Omental fat pad (tissue), 4 donors: ENCODE data around the gene TAOK1. TPM values are rescaled to one million over a fixed set of nuclear protein-coding genes. Genes with fewer than 3 reads are reported as not detected.

Source experiments
- ATAC-seq: fragments of 150-250 bp; one replicate; pipeline ENCODE4 v1.9.1; 2016; ENCODE audit warnings: mild to moderate bottlenecking, moderate library complexity; ENCODE audit not compliant: low FRiP score
- DNase-seq: peaks from one replicate; pipeline ENCODE4 v3.0.0-alpha.2; 2019; ENCODE audit warnings: low spot score
- total RNA-seq, 4 donors: library from RNA; depleted of rRNA; stranded (reverse); fragments of >200 nt; gene quantifications; one replicate each; pipeline ENCODE4 v1.1.0, GENCODE V29; 2016
- TF ChIP-seq, protein P1 (sequence below), 3 donors: fragments of 450-650 bp; IDR thresholded peaks; one replicate each; pipeline ENCODE4 v1.5.1; 2016 to 2017; ENCODE audit warnings: antibody characterized with exemption in 3 of 3, mild to moderate bottlenecking in 3 of 3, moderate library complexity in 2 of 3

TAOK1 gene
- total RNA-seq, 4 donors from 2014 or later: 60.3 to 84.2 (median 64.3) TPM

DNA sequence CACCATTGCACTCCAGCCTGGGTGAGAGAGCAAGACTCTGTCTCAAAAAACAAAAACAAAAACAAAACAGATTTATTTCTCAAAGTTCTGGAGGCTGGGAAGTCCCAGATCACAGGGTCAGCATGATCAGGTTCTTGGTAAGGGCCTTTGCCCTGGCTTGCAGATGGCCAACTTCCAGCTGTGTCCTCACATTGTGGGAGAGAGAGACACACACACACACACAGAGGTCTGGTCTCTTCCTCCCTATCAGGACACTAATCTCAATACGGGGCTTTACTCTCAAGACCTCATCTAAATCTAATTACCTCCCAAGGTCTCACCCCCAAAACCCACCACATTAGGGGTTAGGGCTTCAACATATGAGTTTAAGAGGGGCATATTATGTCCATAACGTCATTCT is 26.4 kb upstream of the TAOK1 start:
- DNase-seq (no peak), ATAC-seq (no peak)
- TF ChIP-seq, protein P1, sequence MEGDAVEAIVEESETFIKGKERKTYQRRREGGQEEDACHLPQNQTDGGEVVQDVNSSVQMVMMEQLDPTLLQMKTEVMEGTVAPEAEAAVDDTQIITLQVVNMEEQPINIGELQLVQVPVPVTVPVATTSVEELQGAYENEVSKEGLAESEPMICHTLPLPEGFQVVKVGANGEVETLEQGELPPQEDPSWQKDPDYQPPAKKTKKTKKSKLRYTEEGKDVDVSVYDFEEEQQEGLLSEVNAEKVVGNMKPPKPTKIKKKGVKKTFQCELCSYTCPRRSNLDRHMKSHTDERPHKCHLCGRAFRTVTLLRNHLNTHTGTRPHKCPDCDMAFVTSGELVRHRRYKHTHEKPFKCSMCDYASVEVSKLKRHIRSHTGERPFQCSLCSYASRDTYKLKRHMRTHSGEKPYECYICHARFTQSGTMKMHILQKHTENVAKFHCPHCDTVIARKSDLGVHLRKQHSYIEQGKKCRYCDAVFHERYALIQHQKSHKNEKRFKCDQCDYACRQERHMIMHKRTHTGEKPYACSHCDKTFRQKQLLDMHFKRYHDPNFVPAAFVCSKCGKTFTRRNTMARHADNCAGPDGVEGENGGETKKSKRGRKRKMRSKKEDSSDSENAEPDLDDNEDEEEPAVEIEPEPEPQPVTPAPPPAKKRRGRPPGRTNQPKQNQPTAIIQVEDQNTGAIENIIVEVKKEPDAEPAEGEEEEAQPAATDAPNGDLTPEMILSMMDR (IDR thresholded peaks at IDR 0.05): no peak

DNA sequence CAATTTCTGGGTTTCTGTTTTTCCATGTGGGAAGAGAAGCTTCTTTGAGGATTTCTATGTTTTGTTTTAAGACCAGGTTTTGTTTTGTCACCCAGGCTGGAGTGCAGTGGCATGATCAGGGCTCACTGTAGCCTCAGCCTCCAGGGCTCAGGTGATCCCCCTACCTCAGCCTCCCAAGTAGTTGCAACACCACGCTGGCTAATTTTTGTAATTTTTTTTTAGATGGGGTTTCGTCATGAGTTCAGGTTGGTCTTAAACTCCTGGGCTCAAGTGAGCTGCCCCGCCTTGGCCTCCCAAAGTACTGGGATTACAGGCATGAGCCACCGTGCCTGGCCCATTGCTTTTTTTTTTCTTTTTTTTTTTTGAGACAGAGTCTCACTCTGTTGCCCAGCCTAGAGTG is 25.5 kb upstream of the TAOK1 start:
- ATAC-seq: no peak
- DNase-seq: no peak
- TF ChIP-seq, protein P1 (IDR thresholded peaks at IDR 0.05): no peak

DNA sequence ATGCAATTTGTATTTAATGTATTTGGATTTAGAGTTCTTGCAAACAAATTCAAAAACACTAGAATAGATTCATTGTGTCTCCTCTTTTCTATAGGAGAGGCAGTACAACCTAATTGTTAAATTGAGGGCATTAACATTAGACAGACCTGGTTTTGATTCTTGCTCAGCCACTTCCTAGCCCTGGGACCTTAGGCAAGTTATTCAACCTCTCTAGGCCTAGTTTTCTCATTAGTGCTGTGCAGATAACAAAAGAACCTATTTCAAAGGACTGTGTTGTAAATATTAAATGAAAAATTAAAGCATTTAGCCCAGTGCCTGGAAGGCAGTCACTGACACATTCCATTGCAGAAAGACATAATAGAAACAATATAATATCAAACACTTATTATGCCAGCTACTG is 22.0 kb upstream of the TAOK1 start:
- DNase-seq (no peak), ATAC-seq (no peak)
- TF ChIP-seq, protein P1 (IDR thresholded peaks at IDR 0.05): no peak

DNA sequence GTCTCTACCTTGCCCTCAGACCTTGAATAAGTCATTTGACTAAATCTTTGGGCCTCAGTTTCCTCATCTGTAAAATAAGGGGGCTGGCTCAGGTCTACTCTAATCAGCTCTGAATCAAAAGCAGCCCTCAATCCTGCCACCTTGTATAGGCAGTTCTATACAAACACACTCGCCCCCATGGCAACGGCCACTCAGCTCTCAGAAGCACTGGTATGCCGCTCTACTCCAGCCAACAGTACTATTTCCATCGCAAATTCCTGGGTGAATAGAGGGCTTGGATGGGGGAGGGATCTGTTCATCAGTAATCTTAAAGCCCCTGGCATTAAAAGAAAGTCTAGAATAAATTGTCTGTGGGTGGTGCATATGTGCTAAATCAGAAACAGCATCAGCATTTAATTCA is 21.2 kb upstream of the TAOK1 start:
- no peak for DNase-seq
- no peak for ATAC-seq
- TF ChIP-seq, protein P1 (IDR thresholded peaks at IDR 0.05): no peak

DNA sequence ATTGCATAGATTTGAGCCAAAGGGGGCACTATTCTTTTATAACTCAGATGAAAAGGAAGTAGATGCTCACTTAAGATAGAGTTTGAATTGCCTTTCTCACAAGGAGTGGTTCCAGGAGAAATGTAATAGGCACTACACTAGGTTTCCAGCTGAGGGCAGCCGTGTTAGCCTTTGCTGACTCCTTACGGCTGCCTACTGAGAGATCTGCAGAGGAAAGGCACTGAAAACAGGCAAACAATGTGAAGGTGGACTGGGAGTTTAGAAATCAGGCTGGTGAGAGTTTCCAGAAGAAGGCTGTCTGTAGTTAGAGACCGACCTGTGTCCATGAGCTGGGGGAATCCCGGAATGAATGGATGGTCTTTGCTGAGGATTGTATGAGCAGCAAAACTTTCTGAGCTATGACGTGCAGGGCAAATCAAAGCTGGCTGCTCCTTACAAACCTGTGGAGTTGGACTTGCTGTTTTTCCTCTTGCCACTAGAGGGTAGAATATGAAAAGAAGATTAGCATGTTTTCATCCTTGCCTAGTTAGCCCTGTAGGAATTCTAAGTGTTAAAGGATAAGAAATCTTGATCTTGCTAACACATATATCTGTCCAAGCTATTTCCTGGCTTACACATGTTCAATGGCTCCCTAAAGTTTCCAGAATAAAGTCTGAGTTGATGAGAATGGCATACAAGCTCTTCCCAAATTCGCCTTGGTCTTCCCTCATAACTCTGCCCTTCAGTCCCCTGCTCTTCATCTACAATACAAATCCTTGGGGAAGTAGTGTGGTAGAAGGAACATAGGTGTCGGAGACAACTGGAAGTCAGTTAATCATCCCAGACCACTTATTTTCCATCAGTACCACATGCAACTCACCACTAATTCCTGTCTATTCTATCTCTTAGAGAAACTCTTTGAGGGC is 20.1 kb upstream of the TAOK1 start:
- ATAC-seq (peak; percentile 91), DNase-seq (no peak)
- TF ChIP-seq, protein P1 (IDR thresholded peaks at IDR 0.05): peak in 1 of 3 donors; percentile 26

DNA sequence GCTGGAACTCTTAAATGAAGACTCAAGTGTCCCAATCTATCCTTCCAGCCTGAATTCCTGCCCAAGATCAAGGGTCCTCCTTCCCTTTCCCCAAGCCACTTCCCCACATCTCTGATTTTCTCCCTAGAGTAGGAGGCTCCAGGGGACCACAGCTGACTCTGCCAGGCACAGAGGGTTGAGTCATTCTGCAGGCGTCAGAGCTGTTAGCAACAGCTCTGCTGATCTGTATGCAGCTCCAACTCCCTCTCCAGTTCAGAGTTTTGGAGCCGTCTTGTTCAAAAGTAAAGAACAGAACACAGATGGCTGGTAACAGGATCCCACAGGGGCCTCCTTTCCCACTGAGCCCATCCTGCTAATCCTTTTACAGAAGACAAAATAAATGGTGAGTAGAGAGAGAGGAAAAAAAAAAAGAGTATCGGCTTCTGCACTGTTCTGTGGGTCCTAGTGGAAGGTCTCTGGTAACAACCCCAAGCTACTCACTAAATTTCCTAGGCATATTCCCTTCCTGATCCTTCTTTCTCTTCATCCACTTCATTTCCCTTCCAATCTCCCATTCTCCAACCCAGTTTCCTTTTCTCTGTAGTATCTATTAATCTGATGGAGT is 13.4 kb upstream of the TAOK1 start:
- DNase-seq (no peak), ATAC-seq (peak; percentile 94)
- TF ChIP-seq, protein P1 (IDR thresholded peaks at IDR 0.05): no peak
